Endothelial cell of umbilical vein (primary cell): ENCODE measurements around the gene SOX5. TPM values are rescaled to one million over a fixed set of nuclear protein-coding genes. Genes with fewer than 3 reads are reported as not detected.

Experiments
- BruUV-seq: library from RNA; stranded (reverse); fragments of 400-500 nt; replicated peaks from 2 replicates; lab custom pipeline; 2021; lab: Mats Ljungman, UMichigan
- CTCF ChIA-PET: fragments of 300-600, 350-600 bp; sonication (Branson Sonifier 250); formaldehyde crosslinking; loops from one replicate; lab custom pipeline; 2021; ENCODE audit warnings: antibody characterized with exemption, inconsistent platforms; lab: Charles Lee
- POLR2A ChIA-PET: fragments of 300-600, 350-600 bp; sonication (Branson Sonifier 250); formaldehyde crosslinking; loops from one replicate; lab custom pipeline; 2021; ENCODE audit warnings: antibody characterized with exemption, inconsistent platforms; lab: Charles Lee
- DNase-seq: peaks from one replicate; pipeline ENCODE4 v3.0.0-alpha.2; 2011; ENCODE audit warnings: low read depth, low spot score
- FAIRE-seq: peaks from 2 replicates; lab custom pipeline; 2011; peaks lifted over from hg19 to GRCh38; lab: Jason Lieb, UNC
- H2AFZ ChIP-seq: 2 replicates; pipeline ENCODE4 v1.6.0; 2012; ENCODE audit warnings: low read depth, low read length, control low read depth, inconsistent platforms
- H3K27ac ChIP-seq: 2 replicates; pipeline ENCODE4 v1.5.1; 2011; ENCODE audit warnings: low read depth, mild to moderate bottlenecking, control low read depth, low read length, moderate library complexity; ENCODE audit not compliant: insufficient read depth
- H3K27me3 ChIP-seq, 2 experiments: 2 replicates each; pipeline versions ENCODE4 v1.6.0 to v1.6.1; 2011; ENCODE audit warnings: low read length in 2 of 2, mixed read lengths in 1 of 2; ENCODE audit not compliant: control insufficient read depth in 2 of 2, insufficient read depth in 2 of 2
- H3K36me3 ChIP-seq, 2 experiments: 2 replicates in 1 of 2; 3 replicates in 1 of 2; pipeline ENCODE4 v1.5.1; 2011; ENCODE audit warnings: low read length in 2 of 2, mild to moderate bottlenecking in 1 of 2, moderate library complexity in 1 of 2; ENCODE audit not compliant: control insufficient read depth in 2 of 2, insufficient read depth in 2 of 2; ENCODE audit errors: extremely low read depth in 1 of 2
- H3K4me1 ChIP-seq: 3 replicates; pipeline ENCODE4 v1.5.1; 2011; ENCODE audit warnings: mild to moderate bottlenecking, low read length; ENCODE audit not compliant: control insufficient read depth, insufficient read depth; ENCODE audit errors: extremely low read depth
- H3K4me2 ChIP-seq: 2 replicates; pipeline ENCODE4 v1.6.1; 2011; ENCODE audit warnings: low read length, control low read depth, mixed read lengths; ENCODE audit not compliant: insufficient read depth
- H3K4me3 ChIP-seq, 3 experiments: fragments of 200-600 bp in 1 of 3; sonication (generic), shearing (Covaris generic) in 1 of 3; replicated peaks in 1 of 3; 2 replicates each; pipeline ENCODE4 v1.5.1; 2011 to 2016; ENCODE audit warnings: control low read depth in 3 of 3, low read length in 3 of 3, mild to moderate bottlenecking in 2 of 3, inconsistent platforms in 1 of 3, low read depth in 1 of 3, moderate library complexity in 1 of 3; ENCODE audit not compliant: insufficient read depth in 1 of 3
- H3K79me2 ChIP-seq: 2 replicates; pipeline ENCODE4 v1.6.0; 2012; ENCODE audit warnings: low read length, inconsistent platforms; ENCODE audit not compliant: control insufficient read depth, insufficient read depth
- H3K9ac ChIP-seq: replicated peaks from 2 replicates; pipeline ENCODE3; 2011; ENCODE audit warnings: low read length, control low read depth; ENCODE audit not compliant: insufficient read depth; ENCODE audit errors: extremely low read depth
- H3K9me1 ChIP-seq: replicated peaks from 3 replicates; pipeline ENCODE4 v1.6.0; 2011; ENCODE audit warnings: mild to moderate bottlenecking, low read length; ENCODE audit not compliant: control insufficient read depth, insufficient read depth; ENCODE audit errors: extremely low read depth
- H3K9me3 ChIP-seq: replicated peaks from 2 replicates; pipeline ENCODE4 v1.5.1; 2012; ENCODE audit warnings: low read length, inconsistent platforms; ENCODE audit not compliant: control insufficient read depth, insufficient read depth
- H4K20me1 ChIP-seq: replicated peaks from 2 replicates; pipeline ENCODE3; 2011; ENCODE audit warnings: mild to moderate bottlenecking, low read length; ENCODE audit not compliant: control insufficient read depth, insufficient read depth; ENCODE audit errors: extremely low read depth
- CTCF ChIP-seq, 2 donors: IDR thresholded peaks; 1 replicate in 1 of 2; 2 replicates in 1 of 2; pipeline ENCODE4 v1.5.1; 2011; ENCODE audit warnings: low read length in 2 of 2, mild to moderate bottlenecking in 2 of 2, moderate library complexity in 2 of 2, control low read depth in 1 of 2, inconsistent platforms in 1 of 2, low read depth in 1 of 2; ENCODE audit not compliant: insufficient read depth in 1 of 2; ENCODE audit errors: extremely low read depth in 1 of 2
- EZH2 ChIP-seq: IDR thresholded peaks from 2 replicates; pipeline ENCODE4 v1.6.1; 2012; ENCODE audit warnings: borderline replicate concordance, low read depth, mild to moderate bottlenecking, moderate library complexity, low read length, inconsistent platforms; ENCODE audit not compliant: severe bottlenecking
- FOS ChIP-seq: IDR thresholded peaks from 2 replicates; pipeline ENCODE4 v1.6.1; 2011; ENCODE audit warnings: mild to moderate bottlenecking, low read length, moderate library complexity, borderline replicate concordance; ENCODE audit not compliant: insufficient read depth
- GATA2 ChIP-seq: IDR thresholded peaks from 2 replicates; pipeline ENCODE4 v1.7.0; 2011; ENCODE audit warnings: low read depth, mild to moderate bottlenecking, moderate library complexity, mixed read lengths, low read length; ENCODE audit not compliant: insufficient read length, insufficient read depth
- JUN ChIP-seq: IDR thresholded peaks from 2 replicates; pipeline ENCODE4 v1.6.1; 2011; ENCODE audit warnings: borderline replicate concordance, low read depth; ENCODE audit not compliant: insufficient read length, insufficient read depth
- MAX ChIP-seq: IDR thresholded peaks from 2 replicates; pipeline ENCODE4 v1.6.1; 2011; ENCODE audit not compliant: insufficient read depth, insufficient read length
- MYC ChIP-seq: IDR thresholded peaks from one replicate; pipeline ENCODE4 v1.6.1; 2011; ENCODE audit warnings: mild to moderate bottlenecking, low read depth, low read length
- POLR2A ChIP-seq: IDR thresholded peaks from 2 replicates; pipeline ENCODE4 v1.6.1; 2012; ENCODE audit warnings: low read depth, mild to moderate bottlenecking, control low read depth, low read length
- POLR2AphosphoS5 ChIP-seq: IDR thresholded peaks from 2 replicates; pipeline ENCODE4 v1.6.1; 2012; ENCODE audit warnings: low read depth, mild to moderate bottlenecking, control low read depth, low read length, moderate library complexity; ENCODE audit not compliant: insufficient read depth
- dilution Hi-C: fragments of 300-500 bp; cut with MboI; formaldehyde crosslinking; loops from one replicate; pipeline ENCODE4 v1.15.0; 2019; ENCODE audit warnings: low sequenced_read_pairs; ENCODE audit not compliant: extremely low pct_ligation_motif_present
- intact Hi-C: fragments of 100-400 bp; cut with micrococcal nuclease; formaldehyde crosslinking; loops from one replicate; pipeline ENCODE4 v1.10.0; 2022
- polyA plus RNA-seq, 4 experiments: library from polyadenylated mRNA; depleted of rRNA in 3 of 4; stranded (reverse) in 3 of 4; unstranded in 1 of 4; fragments of >200 nt; gene quantifications; 2 replicates each; pipeline versions ENCODE4 v1.2.1 to v1.2.3, GENCODE V29; 2011 to 2012; ENCODE audit warnings: missing spikeins in 1 of 4
- total RNA-seq: library from RNA; stranded (reverse); gene quantifications from 2 replicates; pipeline ENCODE4 v1.2.3, GENCODE V29; 2021

The SOX5 gene
- total and polyA plus RNA-seq, 2 donors (not counting 3 experiments of a cell fraction or from before 2014, with no cell fraction given), result 0.63 to 3.5 TPM

- Histone ChIP-seq H3K9me3 (no peaks in the 10 kb centered on the region), H3K4me2 (no peak overlapping the region), H3K9me1 (no peaks in the 10 kb centered on the region), H3K27me3 (no peaks in the 10 kb centered on the region), H3K4me3 (no peak overlapping the region), H3K27ac (no peak overlapping the region), H2AFZ (no peak overlapping the region), H3K36me3 (no peaks in the 10 kb centered on the region), H3K79me2 (no peaks in the 10 kb centered on the region), H3K4me1 (no peaks in the 10 kb centered on the region), H3K9ac (no peak overlapping the region), H4K20me1 (no peaks in the 10 kb centered on the region)
- intact Hi-C loops, result no loop called here
- TF ChIP-seq JUN (no peak), EZH2 (no peak), CTCF (IDR thresholded peaks at IDR 0.05; ENCODE audit: extremely low read depth in 1 of 2, insufficient read depth in 1 of 2, low read depth in 1 of 2, low read length in 2 of 2) (no peak), GATA2 (no peak), POLR2AphosphoS5 (no peak), MAX (no peak), MYC (no peak), FOS (no peak), POLR2A (no peak)
- FAIRE-seq (no peak), DNase-seq (no peak)
- ChIA-PET POLR2A (no interaction called here), CTCF (no interaction called here)
- dilution Hi-C loops, result no loop called here
- no TSS peak for BruUV-seq
Measured at GRCh38 chr12:23753628-23754365, 195.7 kb downstream of the SOX5 start.
